ENCODE measurements around the gene NME4.

- no peak for TF ChIP-seq CTCF (conservative IDR thresholded peaks at IDR 0.05 in 1 of 2, IDR thresholded peaks at IDR 0.05 in 1 of 2; ENCODE audit: extremely low read depth in 1 of 2, insufficient read depth in 1 of 2, low read depth in 1 of 2, low read length in 2 of 2)
- TF ChIP-seq EZH2 (IDR thresholded peaks at IDR 0.05; ENCODE audit: borderline replicate concordance, low read length), result no peak
These were observed 25.3 kb upstream of the NME4 start for GRCh38 chr16:371515-372301.

Data from mammary epithelial cell (primary cell).